ENCODE results near the gene GPR152. TPM values are rescaled to one million over a fixed set of nuclear protein-coding genes. Genes with fewer than 3 reads are reported as not detected.

The GPR152 gene
- total RNA-seq, 1 experiment from 2014 or later: not detected

DNA sequence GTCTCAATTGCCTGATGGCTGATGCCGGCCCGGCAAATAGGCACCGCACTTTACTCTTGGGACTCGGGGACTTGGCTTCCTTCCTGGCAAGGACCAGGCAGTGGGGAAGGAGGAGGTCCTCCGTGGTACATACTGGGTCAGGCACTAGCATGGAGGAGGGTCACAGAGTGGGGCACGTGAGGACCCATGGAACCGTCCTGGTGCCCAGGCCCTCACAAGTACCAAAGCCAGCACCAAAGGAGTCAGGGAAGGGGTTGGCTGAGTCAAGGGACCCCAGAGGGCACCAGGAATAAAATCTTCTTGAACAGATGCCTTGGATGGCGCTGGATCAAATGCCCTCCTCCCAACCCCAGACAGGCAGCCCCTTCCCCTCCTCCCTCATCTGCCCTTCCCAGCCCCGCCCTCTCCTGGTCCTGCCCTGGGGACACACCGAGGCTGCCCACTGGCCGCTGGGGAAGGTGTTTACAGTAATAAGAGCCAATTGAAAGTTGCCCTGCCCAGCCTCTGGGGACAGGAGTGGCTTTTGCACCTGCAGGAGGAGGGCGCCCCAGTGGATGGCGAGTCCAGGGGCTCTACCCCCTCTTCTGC is 42.7 kb downstream of the GPR152 start:
- H3K27me3 ChIP-seq (ENCODE audit: low read length): no peaks in the 10 kb centered on the region
- H4K20me1 ChIP-seq (ENCODE audit: insufficient read depth, low read depth, low read length): peaks cover 4% of the 10 kb centered on the region; the same call in 1 of the 2 replicates
- peak; percentile 84 for DNase-seq
- peak overlapping the region; percentile 92 for H3K27ac ChIP-seq (ENCODE audit: low read length)
- no peak overlapping the region for H2AFZ ChIP-seq (ENCODE audit: low read length)
- H3K4me1 ChIP-seq (ENCODE audit: low read length): peaks cover 86% of the 10 kb centered on the region
- no peaks in the 10 kb centered on the region for H3K79me2 ChIP-seq (ENCODE audit: low read length)
- peak overlapping the region; percentile 96 for H3K4me2 ChIP-seq (ENCODE audit: low read depth, low read length, poor library complexity, severe bottlenecking)
- no peaks in the 10 kb centered on the region for H3K9me3 ChIP-seq (ENCODE audit: low read length)
- no peaks in the 10 kb centered on the region for H3K9me2 ChIP-seq (replicated peaks; ENCODE audit: insufficient read depth, low read length)
- peak overlapping the region; percentile 97 for H3K9ac ChIP-seq (ENCODE audit: low read length)
- H3K36me3 ChIP-seq (ENCODE audit: insufficient read depth, low read length): no peaks in the 10 kb centered on the region
- peak overlapping the region; percentile 93; the same call in 1 of the 2 replicates for H3K4me3 ChIP-seq (ENCODE audit: low read length)

DNA sequence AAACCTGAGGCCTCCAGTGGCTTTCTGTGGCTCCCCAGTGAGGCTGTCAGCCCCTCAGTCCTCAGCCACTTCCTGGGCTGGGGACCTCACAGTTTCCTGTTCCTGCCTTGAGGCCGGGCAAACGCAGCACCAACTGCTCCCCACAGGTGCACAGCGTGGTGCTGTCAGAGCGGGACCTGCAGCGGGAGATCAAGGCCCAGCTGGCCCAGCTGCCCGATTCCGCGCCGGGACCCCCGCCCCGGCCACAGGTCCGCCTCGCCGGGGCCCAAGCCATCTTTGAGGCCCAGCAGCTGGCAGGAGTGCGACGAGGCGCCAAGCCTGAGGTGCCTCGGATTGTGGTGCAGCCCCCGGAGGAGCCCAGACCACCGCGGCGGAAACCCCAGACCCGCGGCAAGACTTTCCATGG is 43.3 kb downstream of the GPR152 start:
- peak overlapping the region; percentile 92 for H3K27ac ChIP-seq (ENCODE audit: low read length)
- DNase-seq: peak; percentile 84

GRCh38 chr11:67408437-67409200 is 43.9 kb downstream of the GPR152 start:
- H3K9ac ChIP-seq (ENCODE audit: low read length): peak overlapping the region; percentile 97
- peak overlapping the region; percentile 92 for H3K27ac ChIP-seq (ENCODE audit: low read length)
- H4K20me1 ChIP-seq (ENCODE audit: insufficient read depth, low read depth, low read length): peaks cover 4% of the 10 kb centered on the region; the same call in 1 of the 2 replicates
- peak overlapping the region; percentile 93; the same call in 1 of the 2 replicates for H3K4me3 ChIP-seq (ENCODE audit: low read length)
- H3K4me2 ChIP-seq (ENCODE audit: low read depth, low read length, poor library complexity, severe bottlenecking): peak overlapping the region; percentile 96
- no peak for DNase-seq
- no peaks in the 10 kb centered on the region for H3K9me3 ChIP-seq (ENCODE audit: low read length)
- peaks cover 97% of the 10 kb centered on the region for H3K4me1 ChIP-seq (ENCODE audit: low read length)
- no peaks in the 10 kb centered on the region for H3K9me2 ChIP-seq (replicated peaks; ENCODE audit: insufficient read depth, low read length)
- H3K36me3 ChIP-seq (ENCODE audit: insufficient read depth, low read length): no peaks in the 10 kb centered on the region
- H2AFZ ChIP-seq (ENCODE audit: low read length): no peak overlapping the region
- peaks cover 8% of the 10 kb centered on the region for H3K79me2 ChIP-seq (ENCODE audit: low read length)
- no peaks in the 10 kb centered on the region for H3K27me3 ChIP-seq (ENCODE audit: low read length)

More for the DNA sequence above, 43.3 kb downstream of the GPR152 start:
- Histone ChIP-seq H3K79me2 (ENCODE audit: low read length) (peaks cover 3% of the 10 kb centered on the region), H2AFZ (ENCODE audit: low read length) (no peak overlapping the region), H4K20me1 (ENCODE audit: insufficient read depth, low read depth, low read length) (peaks cover 4% of the 10 kb centered on the region; the same call in 1 of the 2 replicates), H3K27me3 (ENCODE audit: low read length) (no peaks in the 10 kb centered on the region), H3K4me3 (ENCODE audit: low read length) (peak overlapping the region; percentile 93; the same call in 1 of the 2 replicates), H3K36me3 (ENCODE audit: insufficient read depth, low read length) (no peaks in the 10 kb centered on the region), H3K4me1 (ENCODE audit: low read length) (peaks cover 92% of the 10 kb centered on the region), H3K9me3 (ENCODE audit: low read length) (no peaks in the 10 kb centered on the region), H3K9me2 (replicated peaks; ENCODE audit: insufficient read depth, low read length) (no peaks in the 10 kb centered on the region), H3K4me2 (ENCODE audit: low read depth, low read length, poor library complexity, severe bottlenecking) (peak overlapping the region; percentile 96), H3K9ac (ENCODE audit: low read length) (peak overlapping the region; percentile 97)

GRCh38 chr11:67407688-67408163 is 44.8 kb downstream of the GPR152 start:
- H3K9ac ChIP-seq (ENCODE audit: low read length): peak overlapping the region; percentile 97

GRCh38 chr11:67406969-67407687 is 45.4 kb downstream of the GPR152 start:
- H3K27me3 ChIP-seq (ENCODE audit: low read length): no peaks in the 10 kb centered on the region
- H3K4me3 ChIP-seq (ENCODE audit: low read length): peak overlapping the region; percentile 93; the same call in 1 of the 2 replicates

More at GRCh38 chr11:67407688-67408163, 44.8 kb downstream of the GPR152 start:
- no peaks in the 10 kb centered on the region for H3K9me3 ChIP-seq (ENCODE audit: low read length)
- H3K4me1 ChIP-seq (ENCODE audit: low read length): peaks cover 98% of the 10 kb centered on the region
- H3K4me3 ChIP-seq (ENCODE audit: low read length): peak overlapping the region; percentile 93; the same call in 1 of the 2 replicates
- H4K20me1 ChIP-seq (ENCODE audit: insufficient read depth, low read depth, low read length): peaks cover 4% of the 10 kb centered on the region; the same call in 1 of the 2 replicates
- peak overlapping the region; percentile 92 for H3K27ac ChIP-seq (ENCODE audit: low read length)
- no peaks in the 10 kb centered on the region for H3K27me3 ChIP-seq (ENCODE audit: low read length)
- H3K9me2 ChIP-seq (replicated peaks; ENCODE audit: insufficient read depth, low read length): no peaks in the 10 kb centered on the region
- no peaks in the 10 kb centered on the region for H3K36me3 ChIP-seq (ENCODE audit: insufficient read depth, low read length)
- H3K79me2 ChIP-seq (ENCODE audit: low read length): peaks cover 8% of the 10 kb centered on the region
- no peak overlapping the region for H2AFZ ChIP-seq (ENCODE audit: low read length)
- DNase-seq: no peak
- peak overlapping the region; percentile 96 for H3K4me2 ChIP-seq (ENCODE audit: low read depth, low read length, poor library complexity, severe bottlenecking)

DNA sequence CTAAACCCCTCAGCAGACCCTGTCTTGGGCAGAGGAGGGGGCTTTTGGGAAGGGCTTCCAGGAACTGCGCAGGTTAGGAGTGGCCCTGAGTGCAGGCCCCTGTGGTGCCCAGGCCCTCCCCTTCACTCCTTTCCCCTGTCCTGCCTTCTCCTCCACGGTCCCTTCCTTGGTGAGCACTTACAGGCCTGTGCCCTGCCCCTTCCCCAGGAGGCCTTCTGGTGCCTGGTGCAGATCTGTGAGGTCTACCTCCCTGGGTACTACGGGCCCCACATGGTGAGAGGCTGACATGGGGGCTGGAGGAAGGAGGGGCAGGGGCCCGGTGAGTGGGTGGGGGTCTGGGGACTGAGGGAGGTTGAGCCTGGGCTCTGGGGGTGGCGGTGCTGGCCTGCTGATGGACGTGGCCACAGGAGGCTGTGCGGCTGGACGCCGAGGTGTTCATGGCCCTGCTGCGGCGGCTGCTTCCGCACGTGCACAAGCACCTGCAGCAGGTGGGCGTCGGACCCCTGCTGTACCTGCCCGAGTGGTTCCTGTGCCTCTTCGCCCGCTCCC is 46.0 kb downstream of the GPR152 start:
- peaks cover 95% of the 10 kb centered on the region for H3K4me1 ChIP-seq (ENCODE audit: low read length)
- peaks cover 4% of the 10 kb centered on the region; the same call in 1 of the 2 replicates for H4K20me1 ChIP-seq (ENCODE audit: insufficient read depth, low read depth, low read length)
- H3K4me2 ChIP-seq (ENCODE audit: low read depth, low read length, poor library complexity, severe bottlenecking): peak overlapping the region; percentile 96
- peak overlapping the region; percentile 97 for H3K9ac ChIP-seq (ENCODE audit: low read length)
- H3K27ac ChIP-seq (ENCODE audit: low read length): peak overlapping the region; percentile 92
- H3K36me3 ChIP-seq (ENCODE audit: insufficient read depth, low read length): no peaks in the 10 kb centered on the region
- no peaks in the 10 kb centered on the region for H3K9me2 ChIP-seq (replicated peaks; ENCODE audit: insufficient read depth, low read length)
- H3K4me3 ChIP-seq (ENCODE audit: low read length): peak overlapping the region; percentile 93; the same call in 1 of the 2 replicates
- no peaks in the 10 kb centered on the region for H3K27me3 ChIP-seq (ENCODE audit: low read length)
- no peaks in the 10 kb centered on the region for H3K9me3 ChIP-seq (ENCODE audit: low read length)
- no peak overlapping the region for H2AFZ ChIP-seq (ENCODE audit: low read length)
- DNase-seq: no peak
- H3K79me2 ChIP-seq (ENCODE audit: low read length): peaks cover 8% of the 10 kb centered on the region

More at GRCh38 chr11:67406969-67407687, 45.4 kb downstream of the GPR152 start:
- Histone ChIP-seq H3K9me2 (replicated peaks; ENCODE audit: insufficient read depth, low read length) (no peaks in the 10 kb centered on the region), H3K9me3 (ENCODE audit: low read length) (no peaks in the 10 kb centered on the region), H3K4me1 (ENCODE audit: low read length) (peaks cover 98% of the 10 kb centered on the region), H3K9ac (ENCODE audit: low read length) (peak overlapping the region; percentile 97), H3K27ac (ENCODE audit: low read length) (peak overlapping the region; percentile 92), H4K20me1 (ENCODE audit: insufficient read depth, low read depth, low read length) (peaks cover 4% of the 10 kb centered on the region; the same call in 1 of the 2 replicates), H2AFZ (ENCODE audit: low read length) (no peak overlapping the region), H3K79me2 (ENCODE audit: low read length) (peaks cover 8% of the 10 kb centered on the region), H3K36me3 (ENCODE audit: insufficient read depth, low read length) (no peaks in the 10 kb centered on the region), H3K4me2 (ENCODE audit: low read depth, low read length, poor library complexity, severe bottlenecking) (peak overlapping the region; percentile 96)
- peak; percentile 76 for DNase-seq

DNA sequence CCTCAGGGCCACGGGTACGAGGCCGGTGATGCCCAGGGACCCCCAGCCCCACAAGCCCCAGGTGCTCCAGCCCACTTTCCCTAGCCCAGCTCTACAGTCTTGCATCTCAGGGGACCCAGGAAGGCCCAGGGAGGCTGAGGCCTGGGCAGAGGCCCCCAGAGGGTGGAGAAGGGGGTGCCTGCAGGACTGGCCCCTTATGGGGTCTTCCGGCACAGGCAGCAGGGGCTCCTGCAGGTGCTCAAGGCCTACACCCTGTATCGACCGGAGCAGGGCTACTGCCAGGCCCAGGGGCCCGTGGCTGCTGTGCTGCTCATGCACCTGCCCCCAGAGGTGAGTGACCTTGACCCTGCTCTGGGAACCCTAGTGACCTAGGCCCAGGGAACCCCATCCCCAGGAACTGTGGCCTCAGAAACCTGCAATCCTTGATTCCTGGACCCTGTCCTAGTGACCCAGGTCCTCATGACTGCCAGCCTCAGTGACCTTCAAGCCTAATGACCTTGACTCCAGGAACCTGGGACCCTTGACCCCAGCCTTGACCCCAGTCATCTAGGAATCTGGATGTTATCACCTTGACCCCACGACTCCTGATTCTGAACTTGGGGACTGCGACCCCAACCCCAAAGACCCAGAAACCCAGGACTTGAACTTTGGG is 46.7 kb downstream of the GPR152 start:
- Histone ChIP-seq H3K36me3 (ENCODE audit: insufficient read depth, low read length) (no peaks in the 10 kb centered on the region), H3K4me3 (ENCODE audit: low read length) (peak overlapping the region; percentile 93; the same call in 1 of the 2 replicates), H3K9me3 (ENCODE audit: low read length) (no peaks in the 10 kb centered on the region), H3K27me3 (ENCODE audit: low read length) (no peaks in the 10 kb centered on the region), H4K20me1 (ENCODE audit: insufficient read depth, low read depth, low read length) (peaks cover 5% of the 10 kb centered on the region; the same call in 1 of the 2 replicates), H3K4me1 (ENCODE audit: low read length) (peaks cover 89% of the 10 kb centered on the region), H3K4me2 (ENCODE audit: low read depth, low read length, poor library complexity, severe bottlenecking) (peak overlapping the region; percentile 96), H2AFZ (ENCODE audit: low read length) (no peak overlapping the region), H3K79me2 (ENCODE audit: low read length) (peaks cover 14% of the 10 kb centered on the region), H3K9me2 (replicated peaks; ENCODE audit: insufficient read depth, low read length) (no peaks in the 10 kb centered on the region), H3K9ac (ENCODE audit: low read length) (peak overlapping the region; percentile 97), H3K27ac (ENCODE audit: low read length) (peak overlapping the region; percentile 92)
- no peak for DNase-seq
